ENCODE data around the gene C11orf68.

Gene C11orf68

DNA sequence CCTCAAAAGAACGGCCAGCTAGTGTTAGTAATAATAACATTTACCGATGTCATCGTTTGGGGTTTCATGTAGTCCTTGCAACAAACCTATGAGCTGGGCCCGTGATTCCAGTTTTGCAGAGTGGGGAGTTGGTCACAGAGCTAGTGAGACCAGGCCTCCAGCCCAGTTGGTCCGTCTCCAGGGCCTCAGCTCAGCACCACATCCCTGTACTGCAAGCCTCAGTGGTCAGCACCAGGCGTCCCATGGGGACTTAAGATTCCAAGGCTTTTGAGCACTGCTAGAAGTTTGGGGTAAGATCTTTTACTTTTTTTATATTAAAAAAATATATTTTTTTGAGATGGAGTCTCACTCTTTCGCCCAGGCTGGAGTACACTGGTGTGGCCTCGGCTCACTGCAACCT is 25.3 kb upstream of the C11orf68 start:
- no peak for DNase-seq

DNA sequence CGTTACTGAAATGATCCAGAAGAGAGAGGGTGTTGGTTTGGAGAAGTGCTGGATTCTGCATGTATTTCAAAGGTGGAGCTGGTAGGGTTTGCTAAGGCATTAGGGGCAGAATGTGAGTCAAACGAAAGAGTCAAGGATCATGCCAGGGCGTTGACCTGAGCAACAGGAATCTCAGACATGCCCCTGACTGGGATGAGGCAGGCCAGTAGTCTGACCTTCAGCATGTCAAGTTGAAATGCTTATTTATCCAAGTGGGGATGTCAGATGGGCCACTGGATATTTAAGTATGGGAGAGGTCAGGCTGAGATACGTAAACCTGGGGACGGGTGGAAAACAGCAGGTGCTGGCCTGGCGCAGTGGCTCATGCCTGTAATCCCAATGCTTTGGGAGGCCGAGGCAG is 23.7 kb upstream of the C11orf68 start:
- no peak for DNase-seq

DNA sequence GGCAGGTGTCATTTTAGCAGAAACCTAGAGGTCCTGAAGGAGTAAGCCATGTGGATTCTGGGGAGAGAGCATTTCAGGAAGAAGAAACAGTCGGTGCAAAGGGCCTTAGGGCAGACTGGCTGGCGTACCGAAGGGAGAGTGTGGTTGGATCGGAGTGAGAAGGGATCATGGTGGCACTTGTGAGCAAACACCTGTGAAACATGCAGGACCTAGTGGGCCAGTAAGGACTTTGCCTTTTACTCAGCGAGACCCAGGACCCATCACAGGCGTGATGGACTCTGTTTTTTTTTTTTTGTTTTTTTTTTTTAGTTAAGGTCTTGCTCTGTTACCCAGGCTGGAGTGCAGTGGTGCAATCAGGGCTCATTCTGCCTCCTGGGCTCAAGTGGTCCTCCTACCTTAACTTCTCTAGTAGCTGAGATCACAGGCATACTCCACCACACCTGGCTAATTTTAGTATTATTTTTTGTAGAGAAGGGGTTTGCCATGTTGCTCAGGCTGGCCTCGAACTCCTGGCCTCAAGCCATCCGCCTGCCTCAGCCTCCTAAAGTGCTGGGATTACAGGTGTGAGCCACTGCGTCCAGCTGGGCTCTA is 23.0 kb upstream of the C11orf68 start:
- no peak for DNase-seq

DNA sequence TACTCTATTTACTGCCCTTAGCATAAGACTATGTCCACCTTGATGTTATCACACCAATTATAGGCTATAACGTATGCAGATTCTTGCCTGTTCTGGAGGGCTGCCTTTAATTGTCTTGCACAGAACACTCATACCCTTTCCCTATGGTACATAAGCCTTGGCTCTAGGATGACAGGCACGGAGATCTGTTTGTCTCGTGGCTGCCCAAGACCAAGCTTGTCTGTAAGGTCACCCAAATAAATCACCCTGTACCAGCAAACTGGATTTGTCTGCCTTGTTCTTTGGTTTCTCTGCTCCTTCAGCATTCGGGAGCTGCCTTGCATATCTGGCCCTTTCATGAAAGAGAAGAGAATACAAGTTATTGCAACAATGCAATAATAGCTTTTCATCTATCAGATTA is 18.9 kb upstream of the C11orf68 start:
- DNase-seq = no peak

DNA sequence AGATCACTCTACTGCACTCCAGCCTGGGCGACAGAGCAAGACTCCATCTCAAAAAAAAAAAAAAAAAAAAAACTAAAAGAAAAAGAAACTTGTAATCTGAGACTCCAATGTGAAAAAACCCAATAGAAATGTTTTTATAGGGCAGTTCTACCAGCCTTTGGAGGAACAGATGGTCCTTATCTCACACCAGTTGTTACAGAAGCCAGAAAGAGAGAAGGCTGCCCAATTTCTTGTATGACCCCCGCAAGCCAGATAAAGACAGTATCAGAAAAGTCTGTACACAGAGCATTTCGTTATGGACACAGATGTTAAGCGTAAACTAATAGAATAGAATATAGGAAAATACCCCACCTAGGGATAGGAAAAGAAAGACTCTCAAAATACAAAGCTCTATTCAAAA is 15.2 kb upstream of the C11orf68 start:
- DNase-seq = no peak

DNA sequence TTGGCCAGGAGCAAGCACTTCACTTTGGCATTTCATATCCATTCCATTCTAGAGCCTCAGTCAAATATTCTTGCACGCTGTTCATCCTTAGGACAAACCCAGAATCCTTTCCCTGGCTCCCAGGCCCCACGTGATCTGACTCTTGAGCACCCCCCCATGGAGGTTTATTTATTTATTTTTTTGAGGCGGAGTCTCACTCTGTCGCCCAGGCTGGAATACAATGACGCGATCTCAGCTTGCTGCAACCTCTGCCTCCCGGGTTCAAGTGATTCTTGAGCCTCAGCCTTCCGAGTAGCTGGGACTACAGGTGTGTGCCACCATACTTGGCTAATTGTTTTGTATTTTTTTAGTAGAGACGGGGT is 13.7 kb upstream of the C11orf68 start:
- peak; percentile 16 for DNase-seq

DNA sequence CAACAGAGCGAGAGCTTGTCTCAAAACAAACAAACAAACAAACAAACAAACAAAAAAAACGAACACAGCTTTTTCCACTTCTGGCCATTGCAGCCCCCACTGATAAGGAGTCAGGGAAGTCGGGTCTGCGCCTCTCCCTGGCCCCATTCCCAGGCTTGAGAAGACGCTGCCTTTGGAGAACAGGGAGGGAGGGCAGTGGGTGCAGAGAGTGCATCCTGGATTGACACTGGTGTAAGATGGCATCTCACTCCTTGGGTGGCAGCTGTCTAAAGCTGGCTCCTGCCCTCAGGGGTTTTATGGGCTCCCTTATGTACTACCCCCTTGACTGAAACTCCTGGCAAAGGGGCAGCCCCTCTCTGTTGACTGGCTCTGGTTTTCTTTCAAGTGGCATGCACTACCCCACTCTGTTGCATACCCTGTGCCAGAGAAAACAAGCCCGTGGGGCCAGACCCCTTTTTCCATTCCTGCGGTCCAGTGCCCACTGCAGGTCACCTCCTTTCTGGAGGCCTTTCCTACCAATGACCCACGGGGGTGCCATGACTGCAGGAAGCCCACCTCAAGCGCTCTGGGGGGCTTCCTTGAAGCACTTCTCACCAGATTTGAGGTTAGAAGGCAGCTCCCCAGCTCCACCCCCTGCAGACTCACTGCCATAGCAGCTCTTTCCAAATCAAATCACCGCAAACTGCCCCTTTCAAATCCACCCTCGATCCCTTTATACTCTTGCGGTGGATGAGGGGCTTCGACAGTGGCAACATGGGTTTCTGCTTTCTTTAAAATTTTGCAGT is 13.1 kb upstream of the C11orf68 start:
- DNase-seq = no peak

DNA sequence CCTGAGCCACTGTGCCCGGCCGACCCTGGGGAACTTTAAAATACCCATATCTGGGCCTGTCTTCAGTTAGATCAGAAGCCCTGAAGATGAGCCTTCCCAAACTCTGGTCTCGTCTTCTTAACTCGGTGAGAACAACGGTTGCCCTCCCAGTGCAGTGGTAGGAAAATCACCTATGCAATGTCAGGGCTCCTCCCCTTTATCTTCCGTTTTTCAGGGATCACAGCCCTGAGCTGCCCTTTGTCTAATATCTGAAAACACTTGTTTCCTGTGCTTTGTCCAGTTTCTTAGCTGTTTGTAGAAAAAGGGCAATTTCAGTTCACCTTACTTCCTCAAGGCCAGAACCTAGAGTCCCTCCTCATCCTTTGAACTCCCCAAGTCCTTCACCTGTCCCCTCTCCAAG is 9.8 kb upstream of the C11orf68 start:
- no peak for DNase-seq

DNA sequence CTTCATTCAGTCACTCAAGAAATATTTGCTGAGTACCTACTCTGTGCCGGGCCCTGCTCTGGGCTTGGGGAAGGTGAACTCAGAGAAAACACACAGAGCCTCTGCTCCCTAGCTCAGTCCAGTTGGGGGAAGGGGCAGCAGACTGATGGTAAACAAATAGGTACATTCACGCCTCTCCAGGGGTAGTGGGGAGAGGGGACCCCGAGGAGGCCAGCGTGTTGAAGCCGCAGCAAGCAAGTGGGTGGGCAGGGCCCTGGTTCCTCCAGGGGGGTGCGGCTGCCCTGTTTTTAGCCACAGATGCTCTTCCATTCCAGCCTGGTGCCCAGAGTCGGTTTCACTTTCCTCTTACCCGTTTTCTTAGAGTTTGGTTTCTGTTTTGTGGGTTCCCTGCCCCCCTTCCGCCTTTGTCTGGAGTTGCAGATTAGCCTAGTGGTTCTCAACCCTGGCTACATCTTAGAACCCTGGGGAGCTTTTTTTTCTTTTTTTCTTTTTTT is 9.1 kb upstream of the C11orf68 start:
- no peak for DNase-seq

DNA sequence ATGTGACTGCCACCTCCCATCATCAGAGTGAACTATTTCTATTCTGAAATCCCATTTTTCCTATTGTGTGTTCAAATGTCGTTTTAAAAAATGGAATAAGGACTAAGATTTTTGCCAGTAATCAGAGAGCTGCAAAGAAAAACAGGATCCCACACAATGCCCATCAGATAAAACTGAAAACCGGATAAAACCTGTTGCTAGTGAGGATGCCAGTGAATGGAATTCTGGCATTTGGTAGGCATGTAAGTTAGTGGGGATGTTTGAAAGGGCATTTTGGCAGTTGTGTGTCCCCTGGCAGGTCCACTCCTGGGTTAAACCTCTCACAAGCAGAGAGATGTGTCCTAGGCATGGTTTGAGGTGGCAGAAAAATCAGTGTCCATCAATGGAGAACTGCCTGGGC is 6.5 kb upstream of the C11orf68 start:
- DNase-seq = no peak

DNA sequence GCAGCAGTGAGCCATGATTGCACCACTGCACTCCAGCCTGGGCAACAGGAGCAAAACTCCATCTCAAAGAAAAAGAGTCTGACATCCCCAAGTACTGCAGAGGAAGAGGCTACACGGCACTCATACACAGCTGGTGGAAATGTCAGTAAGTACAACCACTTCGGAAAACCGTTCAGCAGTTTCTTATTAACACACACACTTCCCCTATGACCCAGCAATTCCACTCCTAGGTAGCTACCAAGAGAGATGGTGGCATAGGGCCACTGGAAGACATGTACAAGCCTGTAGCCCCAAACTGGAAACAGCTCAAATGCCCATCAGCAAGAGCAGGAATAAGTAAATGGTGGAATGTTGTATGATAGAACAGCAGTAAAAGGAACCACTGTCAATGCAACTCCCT is 3.7 kb upstream of the C11orf68 start:
- no peak for DNase-seq

DNA sequence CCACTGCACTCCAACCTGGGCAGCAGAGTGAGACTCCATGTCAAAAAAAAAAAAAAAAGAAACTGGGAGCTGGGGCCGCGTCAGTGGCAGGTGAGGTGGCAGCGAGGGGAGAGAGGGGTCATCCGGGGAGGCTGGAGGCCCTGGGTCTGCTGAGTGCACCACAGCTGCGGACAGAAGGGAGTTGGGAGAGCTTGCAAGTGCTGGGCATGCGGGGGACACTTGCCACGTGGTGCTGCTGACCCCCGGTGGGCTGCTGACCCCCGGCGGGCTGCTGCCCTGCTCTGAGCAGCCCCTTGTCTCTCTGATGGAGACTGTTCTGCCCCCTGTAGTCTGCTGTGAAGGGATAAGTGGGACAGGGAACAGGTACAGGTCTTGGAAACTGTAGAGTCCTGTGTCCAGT is 3.0 kb upstream of the C11orf68 start:
- DNase-seq = no peak

DNA sequence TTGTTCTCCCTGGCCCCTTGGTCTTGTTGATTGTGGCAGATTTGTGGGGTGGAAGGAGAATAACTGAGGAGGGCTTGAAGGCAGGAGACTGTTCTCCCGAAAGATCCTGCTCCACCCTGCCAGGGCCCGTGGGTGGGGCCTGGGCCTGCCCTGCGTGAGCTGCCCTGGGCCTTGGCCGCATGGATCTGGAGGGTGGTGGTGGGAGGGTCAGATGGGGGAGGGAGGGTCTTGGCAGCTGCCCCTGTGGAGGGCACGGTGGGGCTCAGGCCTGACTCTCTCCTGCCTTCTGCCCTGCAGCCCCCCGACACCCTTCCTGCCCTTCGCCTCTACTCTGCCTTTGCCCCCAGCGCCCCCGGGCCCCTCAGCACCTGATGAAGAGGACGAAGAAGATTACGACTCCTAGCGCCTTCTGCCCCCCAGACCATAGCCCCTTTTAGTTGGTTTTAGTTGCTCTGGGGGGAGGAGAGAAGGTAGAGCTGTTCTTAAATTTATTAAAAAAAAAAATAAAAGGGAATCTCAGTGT is 2.2 kb upstream of the C11orf68 start:
- no peak for DNase-seq

DNA sequence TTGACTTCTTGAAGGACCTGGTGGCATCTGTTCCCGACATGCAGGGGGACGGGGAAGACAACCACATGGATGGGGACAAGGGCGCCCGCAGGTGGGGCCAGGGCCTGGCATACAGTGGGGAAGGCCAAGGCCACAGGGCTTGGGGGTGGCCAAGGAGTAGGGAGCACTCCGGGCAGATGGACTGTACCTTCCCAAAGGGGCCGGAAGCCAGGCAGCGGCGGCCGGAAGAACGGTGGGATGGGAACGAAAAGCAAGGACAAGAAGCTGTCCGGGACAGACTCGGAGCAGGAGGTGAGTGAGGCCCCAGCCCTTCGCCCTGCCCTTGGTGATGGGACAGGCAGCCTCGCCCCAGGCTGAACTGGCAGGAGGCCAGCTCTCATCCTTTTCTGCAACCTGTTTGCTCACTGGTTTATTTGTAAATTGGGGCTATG is 1.5 kb upstream of the C11orf68 start:
- no peak for DNase-seq

DNA sequence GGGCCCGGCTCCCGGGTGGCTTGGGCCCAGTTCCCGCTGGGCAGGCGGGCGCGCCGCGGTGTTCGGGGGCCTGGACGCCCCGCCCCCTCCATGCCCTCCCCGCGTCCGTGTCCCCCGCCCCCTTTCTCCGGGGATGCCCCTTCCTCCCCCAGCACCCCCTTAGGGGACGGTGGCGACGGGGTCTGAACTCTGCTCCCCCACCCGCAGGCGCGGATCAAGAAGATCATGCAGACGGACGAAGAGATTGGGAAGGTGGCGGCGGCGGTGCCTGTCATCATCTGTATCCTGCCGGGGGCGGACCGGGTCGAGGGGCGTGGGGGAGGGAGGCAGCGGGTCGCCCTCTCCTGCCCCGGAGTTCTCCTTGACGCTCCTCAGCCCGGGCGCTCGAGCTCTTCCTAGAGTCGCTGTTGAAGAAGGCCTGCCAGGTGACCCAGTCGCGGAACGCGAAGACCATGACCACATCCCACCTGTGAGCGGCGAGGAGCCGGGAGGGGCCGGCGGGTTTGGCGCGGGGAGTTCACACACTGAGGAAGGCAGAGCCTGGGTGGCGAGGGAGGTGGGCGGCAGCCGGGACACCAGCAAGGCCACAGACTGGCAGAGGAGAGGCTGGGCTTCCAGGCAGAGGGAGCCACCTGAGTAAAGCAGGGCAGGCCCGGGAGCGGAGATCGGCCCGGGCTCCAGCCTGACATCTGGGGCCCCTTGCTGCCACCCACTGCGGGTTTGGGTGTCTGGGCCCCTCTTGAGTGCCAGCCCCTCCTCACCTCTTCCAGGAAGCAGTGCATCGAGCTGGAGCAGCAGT is 910 bp upstream of the C11orf68 start:
- DNase-seq = peak; percentile 29

DNA sequence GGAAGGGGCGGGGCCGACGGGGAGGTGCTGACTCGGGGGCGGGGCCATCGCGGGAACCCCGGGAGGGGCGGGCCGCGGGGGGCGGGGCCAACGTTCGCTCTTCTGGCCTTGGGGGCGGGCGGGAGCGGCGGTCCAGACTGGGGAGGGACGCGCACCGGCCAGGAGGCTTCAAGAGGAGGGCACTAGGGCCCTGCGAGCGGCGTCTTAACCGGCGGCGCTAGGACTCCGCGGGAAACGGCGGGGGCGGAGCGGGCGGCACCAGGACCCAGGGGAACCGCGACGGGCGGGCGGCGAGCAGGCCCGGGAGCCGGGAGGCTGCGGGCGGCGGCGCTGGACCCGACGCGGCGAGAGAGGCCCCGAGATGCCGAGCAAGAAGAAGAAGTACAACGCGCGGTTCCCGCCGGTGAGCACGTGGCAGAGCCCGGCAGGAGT is 295 bp upstream of the C11orf68 start, which contains the start of gene DRAP1:
TSS of gene DRAP1 (plus strand) at position 286 of the 432 bp plus-strand sequence. CDS start at position 362, 76 bp downstream.
- DNase-seq = peak; percentile 95

DNA sequence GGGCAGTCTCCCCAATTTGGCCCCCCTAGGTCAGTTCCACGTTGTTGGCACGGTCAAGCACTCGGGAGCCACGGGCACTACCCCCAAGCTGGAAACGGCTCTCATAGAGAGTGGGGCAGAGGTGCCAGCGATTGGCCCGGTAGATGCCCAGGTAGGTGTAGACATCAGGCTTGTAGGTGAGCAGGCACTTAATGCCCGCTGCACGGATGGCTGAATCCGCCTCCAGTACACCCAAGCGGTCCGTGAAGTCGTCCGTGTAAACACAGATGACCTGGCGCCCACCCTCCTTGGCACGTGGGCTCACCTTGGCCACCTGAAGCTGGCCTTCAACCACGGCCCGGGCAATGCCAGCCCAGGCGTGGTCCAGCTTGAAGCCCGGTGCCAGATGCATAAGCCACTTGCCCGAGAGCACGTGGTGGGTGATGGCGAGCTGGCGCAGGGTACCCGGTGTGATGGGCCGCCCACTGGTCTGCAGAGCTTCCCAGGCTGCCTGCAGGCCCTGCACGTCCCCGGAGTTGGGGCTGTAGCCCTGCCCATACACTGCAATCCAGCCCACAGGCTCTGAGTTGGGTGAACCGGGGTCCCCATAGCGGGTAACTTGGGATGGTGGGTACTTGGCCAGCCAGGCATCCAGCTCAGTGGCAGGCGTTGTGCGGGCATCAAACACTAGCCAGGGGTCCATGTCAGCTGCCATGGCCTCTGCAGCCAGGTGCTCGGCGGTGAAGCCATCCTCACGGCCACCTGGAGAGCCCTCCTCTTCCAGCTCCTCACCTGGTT is 1.2 kb downstream of the C11orf68 start:
- no peak for DNase-seq

DNA sequence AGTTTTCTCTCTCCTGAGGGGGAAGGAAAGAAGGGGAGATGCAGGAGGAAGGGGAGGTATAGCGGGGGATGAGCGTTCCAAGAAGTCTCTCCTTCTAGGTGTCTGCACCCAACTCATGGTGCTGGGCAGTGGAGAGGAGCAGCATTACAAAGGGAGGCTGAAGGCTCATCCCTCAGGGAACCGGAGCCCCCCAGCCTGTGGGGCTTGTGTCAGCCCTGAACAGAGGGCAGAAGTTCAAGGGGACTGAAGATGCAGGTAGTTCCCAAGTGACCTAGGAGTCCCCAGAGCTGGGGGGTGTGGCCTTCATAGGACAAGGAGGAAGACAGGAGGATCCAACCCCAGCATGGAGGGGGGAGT is 1.8 kb downstream of the C11orf68 start:
- DNase-seq = no peak

DNA sequence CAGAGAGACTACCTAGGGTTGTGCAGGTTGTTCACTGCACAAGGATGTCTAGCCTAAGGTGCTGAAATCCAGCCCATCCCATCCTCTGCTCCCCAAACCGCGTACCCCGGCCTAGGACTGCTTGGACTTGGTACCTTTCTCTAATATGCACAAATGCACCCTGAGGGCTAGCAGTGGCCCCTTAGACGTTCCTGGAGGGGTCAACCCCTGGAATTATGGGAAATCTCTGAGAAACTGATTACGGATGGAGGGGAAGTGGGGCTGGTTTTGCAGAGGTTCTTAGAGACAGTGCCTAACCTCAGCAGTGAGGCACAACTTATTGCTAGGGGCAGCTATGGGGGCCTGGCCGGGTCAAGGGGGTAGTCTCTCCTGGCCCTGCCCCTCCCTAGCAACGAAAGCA is 2.5 kb downstream of the C11orf68 start:
- no peak for DNase-seq

DNA sequence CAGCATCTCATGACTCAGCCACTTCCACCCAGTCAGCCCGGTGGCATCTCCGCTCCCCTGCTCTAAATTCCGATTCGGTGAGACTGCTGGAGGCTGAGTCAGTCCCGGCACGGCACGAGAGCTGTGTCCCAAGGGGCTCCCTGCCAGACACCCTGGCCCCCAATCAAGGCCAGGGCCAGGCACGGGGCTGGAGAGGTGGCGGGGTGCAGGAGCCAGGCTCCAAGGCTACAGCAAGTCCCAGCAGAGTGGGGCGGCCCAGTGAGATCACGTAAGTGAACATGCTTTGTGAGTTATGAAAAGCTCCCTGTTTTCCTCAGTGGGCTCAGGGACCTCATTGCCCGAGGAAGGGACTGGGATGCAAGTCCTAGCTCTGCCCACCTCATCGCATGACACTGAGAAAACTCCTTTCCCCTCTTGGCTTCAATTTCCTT is 3.0 kb downstream of the C11orf68 start:
- DNase-seq = no peak

DNA sequence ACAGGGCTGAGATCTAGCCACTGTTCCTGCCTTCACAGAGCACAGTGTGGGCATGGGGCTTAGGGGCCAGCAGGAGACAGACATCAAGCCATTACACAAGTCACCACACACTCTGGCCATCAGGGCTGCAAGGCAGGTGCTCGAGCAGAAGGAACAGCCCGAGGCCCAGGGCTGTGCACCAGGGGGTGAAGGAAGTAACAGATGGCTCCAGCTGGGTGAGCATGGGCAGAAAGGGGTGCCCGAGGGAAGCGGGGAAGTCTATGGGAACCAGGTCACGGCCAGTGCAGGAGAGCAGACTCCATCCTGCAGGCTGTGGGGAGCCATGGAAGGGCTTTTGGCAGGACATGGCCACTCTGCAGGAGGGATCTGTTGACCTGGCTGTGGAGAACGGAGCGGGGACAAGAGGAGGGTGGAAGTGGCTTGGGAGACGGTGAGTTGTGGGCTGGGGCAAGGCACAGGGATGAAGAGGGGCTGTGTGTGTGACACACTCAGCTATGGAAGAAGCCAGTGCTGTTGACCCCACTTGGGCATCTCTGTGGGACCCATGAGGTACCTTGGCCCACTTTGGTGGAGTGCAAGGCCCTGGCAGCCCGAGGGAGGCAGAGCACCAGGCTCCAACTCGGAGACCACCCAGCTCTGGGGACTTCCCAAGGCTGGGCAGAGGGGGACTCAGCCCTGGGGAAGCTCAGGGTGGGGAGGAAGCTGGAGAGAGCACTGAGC is 3.6 kb downstream of the C11orf68 start:
- DNase-seq = no peak

DNA sequence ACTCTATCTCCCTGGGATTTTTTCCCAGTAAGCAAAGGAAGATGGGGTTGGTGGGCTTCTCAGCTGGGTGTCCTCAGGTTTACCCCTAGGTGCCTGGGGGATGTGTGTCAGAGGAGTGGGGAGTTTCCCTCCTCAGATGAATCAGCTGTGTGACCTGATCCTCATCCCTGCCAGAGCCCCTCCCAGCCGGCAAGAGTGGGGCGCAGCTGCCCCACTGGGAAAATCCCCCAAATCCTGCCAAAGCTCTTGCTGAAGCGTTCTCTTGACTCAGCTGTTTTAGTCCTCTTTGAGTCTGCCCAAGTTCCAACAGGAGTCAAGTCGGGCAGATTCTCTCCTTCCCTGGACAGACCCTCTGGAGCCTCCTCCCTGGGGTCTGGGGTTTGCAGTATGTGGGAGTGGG is 6.0 kb downstream of the C11orf68 start:
- DNase-seq = no peak

Measured in NCI-H510A treated with DMSO at 0.1 percent for 48 hours (cell line).